Measurements from ENCODE around the gene OTUD4.

The OTUD4 gene

GRCh38 chr4:145200366-145200765, 20.0 kb upstream of the OTUD4 start:
- Histone ChIP-seq H3K27me3 (ENCODE audit: insufficient read depth, poor library complexity, severe bottlenecking) (no peaks in the 10 kb centered on the region), H3K27ac (replicated peaks) (no peak overlapping the region), H3K4me3 (replicated peaks; ENCODE audit: insufficient read depth, low read length) (no peak overlapping the region)
- TF ChIP-seq POLR2AphosphoS5 (IDR thresholded peaks at IDR 0.05; ENCODE audit: low read depth) (no peak), REST (IDR thresholded peaks at IDR 0.05; ENCODE audit: insufficient replicate concordance, low read depth) (no peak), GABPA (IDR thresholded peaks at IDR 0.05; ENCODE audit: low read depth) (no peak), CTCF (IDR thresholded peaks at IDR 0.05; ENCODE audit: insufficient read depth, low read length) (no peak), SPI1 (IDR thresholded peaks at IDR 0.05; ENCODE audit: borderline replicate concordance, low read depth) (no peak)
- DNase-seq (ENCODE audit: low read depth in 1 of 2, low spot score in 1 of 2) = no peak

DNA sequence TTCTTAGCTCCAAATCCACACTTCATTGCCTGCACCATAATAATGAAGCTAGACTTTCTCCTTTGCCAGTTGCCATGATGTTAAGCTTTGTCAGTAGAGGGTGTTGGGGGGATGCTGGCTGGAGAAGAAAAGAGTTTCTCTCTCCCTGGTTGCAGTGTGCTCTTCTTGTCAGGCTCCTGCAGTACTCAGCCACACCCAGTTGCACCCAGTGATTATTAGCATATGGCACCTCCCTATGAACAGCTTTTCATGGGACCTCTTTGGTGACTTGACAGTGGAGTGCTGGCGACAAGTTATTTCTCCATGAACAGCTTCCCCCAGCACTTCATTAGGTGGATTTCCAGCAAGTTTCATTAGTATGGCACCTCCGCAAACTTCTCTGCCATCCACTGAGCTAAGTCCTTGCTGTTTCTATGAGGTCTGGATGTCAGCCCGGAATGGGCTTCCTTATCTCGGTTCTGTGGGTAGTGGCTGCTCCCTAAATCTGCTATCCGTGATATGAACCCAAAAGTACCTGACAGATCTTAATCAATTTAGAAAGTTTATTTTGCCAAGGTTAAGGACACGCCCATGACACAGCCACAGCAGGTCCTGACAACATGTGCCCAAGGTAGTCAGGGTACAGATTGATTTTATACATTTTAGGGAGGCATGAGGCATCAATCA, 18.8 kb upstream of the OTUD4 start:
- no peak for TF ChIP-seq POLR2AphosphoS5 (IDR thresholded peaks at IDR 0.05; ENCODE audit: low read depth)
- no peak for TF ChIP-seq GABPA (IDR thresholded peaks at IDR 0.05; ENCODE audit: low read depth)
- no peak for TF ChIP-seq SPI1 (IDR thresholded peaks at IDR 0.05; ENCODE audit: borderline replicate concordance, low read depth)
- no peak for TF ChIP-seq CTCF (IDR thresholded peaks at IDR 0.05; ENCODE audit: insufficient read depth, low read length)
- no peak for TF ChIP-seq REST (IDR thresholded peaks at IDR 0.05; ENCODE audit: insufficient replicate concordance, low read depth)
- H3K4me3 ChIP-seq (replicated peaks; ENCODE audit: insufficient read depth, low read length) = no peak overlapping the region
- DNase-seq (ENCODE audit: low read depth in 1 of 2, low spot score in 1 of 2) = no peak
- H3K27me3 ChIP-seq (ENCODE audit: insufficient read depth, poor library complexity, severe bottlenecking) = no peaks in the 10 kb centered on the region
- H3K27ac ChIP-seq (replicated peaks) = no peak overlapping the region

DNA sequence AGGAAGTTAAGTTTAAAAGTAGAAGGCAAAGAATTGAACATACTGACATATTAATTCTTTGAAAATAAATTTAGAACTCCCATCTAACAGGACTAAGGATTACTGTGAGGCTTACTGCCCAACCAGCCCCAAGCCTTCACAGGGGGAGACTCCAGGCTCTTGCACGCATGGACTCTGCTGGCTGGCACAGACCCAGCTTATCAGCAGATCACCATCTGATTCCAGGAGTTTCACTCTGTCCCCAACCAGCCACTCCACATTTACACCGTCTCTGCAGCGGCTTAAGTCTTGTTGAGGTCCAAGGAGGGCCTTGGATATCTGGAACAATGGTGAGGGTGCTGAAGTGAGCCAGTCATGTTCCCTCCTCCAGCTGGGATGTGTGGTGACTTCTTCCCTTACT, 16.4 kb upstream of the OTUD4 start:
- Histone ChIP-seq H3K4me3 (replicated peaks; ENCODE audit: insufficient read depth, low read length) (no peak overlapping the region), H3K27me3 (ENCODE audit: insufficient read depth, poor library complexity, severe bottlenecking) (no peaks in the 10 kb centered on the region), H3K27ac (replicated peaks) (no peak overlapping the region)
- no peak for DNase-seq (ENCODE audit: low read depth in 1 of 2, low spot score in 1 of 2)
- TF ChIP-seq CTCF (IDR thresholded peaks at IDR 0.05; ENCODE audit: insufficient read depth, low read length) (no peak), SPI1 (IDR thresholded peaks at IDR 0.05; ENCODE audit: borderline replicate concordance, low read depth) (no peak), REST (IDR thresholded peaks at IDR 0.05; ENCODE audit: insufficient replicate concordance, low read depth) (no peak), GABPA (IDR thresholded peaks at IDR 0.05; ENCODE audit: low read depth) (no peak), POLR2AphosphoS5 (IDR thresholded peaks at IDR 0.05; ENCODE audit: low read depth) (no peak)

Measured in HL-60 (cell line).